CD1c-positive myeloid dendritic cell (primary cell): ENCODE measurements around the gene BSN.
A peak's percentile ranks its signal among the peaks of the same experiment; 100 is the strongest.

ENCODE experiments used
- DNase-seq: peaks from one replicate; pipeline ENCODE4 v3.0.0-alpha.2; 2016; ENCODE audit errors: extremely low spot score

The BSN gene

GRCh38 chr3:49716169-49716568, 161.9 kb downstream of the BSN start:
- DNase-seq = no peak

GRCh38 chr3:49716691-49717210, 162.5 kb downstream of the BSN start:
- no peak for DNase-seq

GRCh38 chr3:49717211-49717958, 163.1 kb downstream of the BSN start:
- DNase-seq = no peak

DNA sequence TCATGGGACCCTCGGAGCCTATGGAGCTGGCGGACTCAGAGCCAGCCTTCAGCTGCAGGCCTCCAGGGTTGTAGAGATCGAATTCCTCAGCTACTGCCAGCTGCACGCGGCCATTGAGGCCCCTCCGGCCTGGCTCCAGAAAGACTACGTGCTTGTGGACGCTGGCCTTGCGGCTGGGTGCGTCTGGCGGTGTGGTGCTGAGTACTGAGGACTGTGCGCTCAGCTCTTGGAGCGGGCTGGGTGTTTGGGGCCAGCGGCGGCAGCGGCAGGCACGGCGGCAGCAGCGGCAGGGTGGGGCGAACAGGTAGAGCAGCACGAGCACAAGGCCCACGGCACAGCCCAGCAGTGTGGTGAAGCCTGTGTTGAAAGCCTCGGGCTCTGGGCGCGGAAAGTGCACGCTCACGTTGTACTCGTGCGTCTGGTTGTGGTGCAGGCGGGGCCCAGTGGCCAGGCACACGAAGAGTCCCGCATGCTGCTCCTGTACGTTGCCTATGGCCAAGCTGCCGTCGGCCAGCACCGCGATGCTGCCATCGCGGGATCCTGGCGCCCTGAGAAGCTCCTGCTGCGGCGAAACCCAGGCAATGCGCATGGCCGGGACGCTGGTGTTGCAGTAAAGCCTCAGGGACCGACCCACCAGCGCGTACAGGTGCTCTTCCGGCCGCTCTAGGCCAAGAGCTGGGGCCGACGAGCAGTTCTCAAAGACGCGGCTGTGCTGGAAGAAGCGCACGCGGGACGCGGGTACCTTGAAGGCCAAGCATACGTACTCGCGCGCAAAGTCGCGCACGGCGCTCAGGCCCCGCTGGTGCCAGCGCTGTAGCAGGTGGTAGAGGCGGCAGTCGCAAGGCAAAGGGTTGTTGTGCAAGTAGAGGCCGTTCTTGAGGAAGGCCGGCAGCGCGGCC, 163.9 kb downstream of the BSN start:
- no peak for DNase-seq

DNA sequence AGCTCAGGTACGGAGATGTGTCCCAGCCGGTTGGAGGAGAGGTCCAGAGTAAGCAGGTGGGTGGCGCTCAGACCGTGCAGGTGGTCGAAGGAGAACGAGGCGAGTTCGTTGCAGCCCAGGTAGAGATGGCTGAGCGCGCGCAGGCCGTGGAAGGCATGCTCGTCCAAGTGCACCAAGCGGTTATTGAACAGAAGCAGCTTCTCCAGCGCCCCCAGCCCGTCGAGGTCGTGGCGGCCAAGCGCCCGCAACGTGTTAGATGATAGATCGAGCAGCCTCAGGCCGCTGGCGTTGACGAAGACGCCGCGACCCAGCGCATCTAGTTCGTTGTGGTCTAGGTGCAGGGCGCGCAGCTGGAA, 164.6 kb downstream of the BSN start:
- DNase-seq = no peak

- peak; percentile 97 for DNase-seq
Observed at GRCh38 chr3:49719214-49719884, 165.1 kb downstream of the BSN start, which contains the start of gene AMIGO3. Gene AMIGO3, minus strand, starts transcription at chr3:49719684. Its CDS starts 219 bp downstream, at chr3:49719465.
